GM21529 (cell line): ENCODE results near the gene SERPINE1.
"Not testable (repeated sequence)": the region's sequence is repeated elsewhere in the genome, so short reads cannot be mapped to it uniquely, and the experiment has no call there.

Experiments
- ATAC-seq: cut with Tn5 transposase; IDR thresholded peaks from one replicate; pipeline ENCODE4 v1.9.1; 2021; ENCODE audit not compliant: unreplicated experiment

The SERPINE1 gene

DNA sequence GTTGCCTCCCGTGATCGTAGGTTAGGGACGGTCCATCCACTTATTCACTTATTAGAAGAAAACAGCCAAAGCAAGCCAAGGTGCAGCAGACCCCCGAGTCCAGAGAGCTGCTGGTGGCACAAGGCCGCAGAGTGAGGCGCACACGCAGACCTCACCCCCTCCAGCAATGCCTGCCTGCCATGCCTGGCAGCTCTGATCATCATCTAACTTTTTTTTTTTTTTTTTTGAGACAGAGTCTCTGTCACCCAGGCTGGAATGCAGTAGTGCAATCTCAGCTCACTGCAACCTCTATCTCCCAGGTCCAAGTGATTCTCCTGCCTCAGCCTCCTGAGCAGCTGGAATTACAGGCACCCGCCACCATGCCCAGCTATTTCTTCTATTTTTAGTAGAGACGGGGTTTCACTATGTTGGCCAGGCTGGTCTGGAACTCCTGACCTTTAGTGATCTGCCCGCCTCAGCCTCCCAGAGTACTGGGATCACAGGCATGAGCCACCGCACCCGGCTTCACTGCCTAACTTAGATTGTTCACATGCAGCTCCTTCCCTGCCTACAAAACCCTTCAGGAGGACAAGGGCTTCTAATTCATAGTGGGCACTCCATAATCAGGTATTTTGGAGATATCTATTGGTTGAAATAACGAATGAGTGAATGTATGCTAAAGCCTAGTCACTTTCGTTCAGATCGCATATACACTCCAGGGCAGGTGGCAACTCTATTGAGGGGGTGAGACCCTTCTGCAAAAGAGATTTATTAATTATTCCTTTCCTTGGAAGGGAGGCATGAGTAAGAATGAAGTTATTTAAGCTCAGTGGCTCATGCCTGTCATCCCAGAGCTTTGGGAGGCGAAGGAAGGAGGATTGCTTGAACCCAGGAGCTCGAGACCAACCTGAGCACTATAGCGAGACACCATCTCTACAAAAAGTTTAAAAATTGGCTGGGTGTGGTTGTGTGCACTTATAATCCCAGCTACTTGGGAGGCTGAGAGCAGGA lies 25.8 kb upstream of the SERPINE1 start:
- ATAC-seq: no peak

DNA sequence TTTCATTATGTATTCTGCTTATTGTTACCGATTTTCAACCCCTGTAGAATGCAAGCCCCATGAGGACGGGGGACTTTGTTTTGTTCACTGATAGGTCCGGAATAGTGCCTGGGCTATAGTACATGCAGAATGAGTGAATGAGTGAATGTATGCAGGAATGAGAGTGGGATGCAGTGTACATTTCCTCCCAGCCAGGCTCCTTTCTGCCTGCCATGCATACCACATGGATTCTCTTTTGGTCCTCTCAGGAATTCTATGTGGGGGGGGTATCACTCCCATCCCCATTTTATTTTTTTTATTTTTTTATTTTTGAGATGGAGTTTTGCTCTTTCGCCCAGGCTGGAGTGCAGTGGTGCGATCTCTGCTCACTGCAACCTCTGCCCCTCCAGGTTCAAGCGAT lies 24.9 kb upstream of the SERPINE1 start:
- ATAC-seq: no peak

DNA sequence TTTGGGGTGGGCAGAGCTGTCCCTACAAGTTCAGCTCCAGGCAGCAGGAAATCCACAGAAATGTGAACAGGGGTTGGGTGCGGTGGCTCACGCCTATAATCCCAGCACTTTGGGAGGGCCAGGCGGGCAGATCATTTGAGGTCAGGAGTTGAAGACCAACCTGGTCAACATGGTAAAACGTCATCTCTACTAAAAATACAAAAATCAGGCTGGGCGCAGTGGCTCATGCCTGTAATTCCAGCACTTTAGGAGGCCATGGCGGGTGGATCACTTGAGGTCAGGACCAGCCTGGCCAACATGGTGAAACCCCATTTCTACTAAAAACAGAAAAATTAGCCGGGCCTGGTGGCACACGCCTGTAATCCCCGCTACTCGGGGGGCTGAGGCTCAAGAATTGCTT lies 23.2 kb upstream of the SERPINE1 start:
- ATAC-seq: not testable (repeated sequence)

DNA sequence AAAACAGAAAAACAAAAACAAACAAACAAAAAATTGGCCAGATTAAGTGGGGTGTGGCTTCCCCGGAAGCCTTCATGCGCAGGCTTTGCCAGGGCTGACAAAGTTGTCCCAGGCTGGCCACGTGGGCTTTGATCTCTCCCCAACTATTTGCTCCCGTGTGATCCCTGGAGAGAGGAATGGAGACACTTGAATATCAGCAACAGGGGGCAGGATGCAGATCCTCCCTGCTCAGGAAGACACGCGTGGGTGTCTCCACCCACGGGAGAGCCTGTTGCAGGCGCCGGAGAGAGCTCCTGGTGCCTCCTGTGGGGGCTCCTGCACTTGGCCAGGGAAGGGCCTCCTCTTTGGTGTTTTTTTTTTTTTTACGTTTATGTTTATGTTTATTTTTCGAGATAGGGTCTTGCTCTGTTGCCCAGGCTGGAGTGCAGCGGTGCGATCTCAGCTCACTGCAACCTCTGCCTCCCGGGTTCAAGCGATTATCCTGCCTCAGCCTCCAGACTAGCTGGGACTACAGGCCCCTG lies 22.7 kb upstream of the SERPINE1 start:
- no peak for ATAC-seq

DNA sequence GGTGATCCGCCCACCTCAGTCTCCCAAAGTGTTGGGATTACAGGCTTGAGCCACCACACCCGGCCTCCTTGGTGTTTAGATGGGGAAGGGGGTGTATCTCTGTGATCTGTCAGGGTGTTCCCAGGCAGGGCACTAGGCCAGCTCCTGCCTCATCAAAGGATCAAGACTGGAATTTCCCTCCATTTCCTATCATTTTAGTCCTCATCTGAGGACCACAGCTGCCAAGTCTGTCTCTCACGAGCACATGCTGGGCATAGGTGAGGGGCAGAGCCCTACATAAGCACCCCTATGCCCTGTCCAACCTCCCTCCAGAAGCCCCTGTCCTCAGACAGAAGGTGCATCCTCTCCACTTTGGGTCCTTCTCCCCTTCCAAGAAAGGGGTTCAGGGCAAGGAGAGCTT lies 22.1 kb upstream of the SERPINE1 start:
- no peak for ATAC-seq

DNA sequence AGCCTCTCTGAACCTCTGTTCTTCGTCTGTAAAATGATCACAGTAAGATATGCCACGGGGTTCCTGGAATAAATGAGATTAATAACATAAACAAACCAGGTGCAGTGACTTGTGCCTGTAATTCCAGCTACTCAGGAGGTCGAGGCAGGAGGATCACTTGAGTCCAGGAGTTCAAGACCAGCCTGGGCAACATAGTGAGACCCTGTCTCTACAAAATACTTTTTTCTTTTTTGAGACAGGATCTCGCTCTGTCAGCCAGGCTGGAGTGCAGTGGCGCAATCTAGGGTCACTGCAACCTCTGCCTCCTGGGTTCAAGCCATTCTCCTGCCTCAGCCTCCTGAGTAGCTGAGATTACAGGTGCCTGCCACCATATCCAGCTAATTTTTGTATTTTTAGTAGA lies 21.7 kb upstream of the SERPINE1 start:
- not testable (repeated sequence) for ATAC-seq

DNA sequence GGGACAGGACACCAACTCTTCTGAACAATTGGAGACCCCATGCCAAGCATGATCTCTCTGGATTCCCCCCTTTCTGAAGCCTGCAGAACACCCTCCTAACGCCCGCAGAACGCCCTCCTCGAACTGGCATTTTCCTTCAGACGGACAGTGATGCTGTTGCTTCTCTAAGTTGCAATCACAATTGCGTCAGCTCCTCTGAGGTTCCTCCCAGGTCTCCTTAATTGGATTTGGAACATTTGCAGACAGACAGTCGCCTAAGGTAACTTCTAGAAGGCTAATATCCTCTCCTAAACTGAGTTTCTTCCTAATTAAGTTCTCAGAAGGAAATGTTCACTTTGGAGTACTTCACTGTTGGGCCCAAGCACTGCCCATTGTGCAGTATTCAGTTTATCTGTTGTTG lies 20.5 kb upstream of the SERPINE1 start:
- no peak for ATAC-seq

DNA sequence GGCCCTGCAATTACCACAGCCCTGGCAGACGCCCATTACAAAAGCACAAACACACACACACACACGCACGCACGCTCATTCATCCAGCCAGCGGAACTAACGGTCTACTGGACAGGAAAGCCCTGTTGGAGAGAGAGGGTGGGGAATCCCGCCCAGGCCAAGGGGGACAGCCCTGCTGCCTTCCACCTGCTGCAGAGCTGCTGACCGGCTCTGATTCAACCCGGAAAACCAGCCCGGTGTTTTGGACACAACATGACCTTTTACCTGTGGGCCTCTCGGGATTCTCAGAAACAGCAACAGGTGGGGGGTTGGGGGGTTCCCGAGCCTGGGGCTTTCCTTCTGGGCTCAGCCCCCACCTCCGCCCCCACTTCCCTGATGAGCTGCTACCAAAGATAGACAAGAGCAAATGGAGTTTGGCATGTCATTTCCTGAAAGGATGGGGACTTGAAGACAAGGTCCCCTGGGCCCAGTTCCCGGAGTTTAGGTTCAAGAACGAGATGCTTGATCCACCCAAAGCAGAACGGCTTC lies 18.5 kb upstream of the SERPINE1 start:
- ATAC-seq: no peak

DNA sequence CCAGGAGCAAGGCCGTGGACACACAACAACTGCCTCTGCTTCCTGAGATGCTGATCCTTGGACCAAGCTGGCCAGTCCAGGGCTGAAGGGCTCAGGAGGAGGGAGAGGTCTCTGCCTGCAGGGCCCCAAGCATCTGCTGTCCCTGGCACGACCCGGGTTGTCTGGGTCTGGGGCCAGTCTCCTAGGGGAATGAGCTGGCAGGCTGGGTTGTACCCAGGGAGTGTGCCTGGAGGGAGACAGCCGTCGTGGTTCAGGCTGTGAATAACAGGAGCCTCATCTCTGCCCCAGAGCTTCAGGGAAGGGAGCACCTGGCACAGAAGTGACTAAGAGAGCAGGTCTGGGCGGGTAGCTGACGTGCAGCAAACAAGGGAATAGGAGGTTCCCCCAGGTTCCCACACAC lies 17.9 kb upstream of the SERPINE1 start:
- no peak for ATAC-seq

DNA sequence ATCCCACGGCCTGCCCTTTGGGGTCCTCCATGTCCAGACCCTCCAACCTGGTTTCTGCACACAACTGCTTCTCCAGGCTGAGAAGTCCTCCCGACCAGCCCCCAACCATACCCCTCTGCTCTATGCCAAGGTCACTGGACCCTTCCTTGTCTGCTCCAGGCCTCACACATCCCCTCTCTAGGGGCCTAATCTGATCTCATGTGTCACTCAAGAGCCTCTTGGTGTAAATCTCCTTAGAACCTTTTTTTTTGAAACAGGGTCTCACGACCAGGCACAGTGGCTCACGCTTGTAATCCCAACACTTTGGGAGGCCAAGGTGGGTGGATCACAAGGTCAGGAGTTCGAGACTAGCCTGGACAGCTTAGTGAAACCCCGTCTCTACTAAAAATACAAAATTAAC lies 17.5 kb upstream of the SERPINE1 start:
- no peak for ATAC-seq

DNA sequence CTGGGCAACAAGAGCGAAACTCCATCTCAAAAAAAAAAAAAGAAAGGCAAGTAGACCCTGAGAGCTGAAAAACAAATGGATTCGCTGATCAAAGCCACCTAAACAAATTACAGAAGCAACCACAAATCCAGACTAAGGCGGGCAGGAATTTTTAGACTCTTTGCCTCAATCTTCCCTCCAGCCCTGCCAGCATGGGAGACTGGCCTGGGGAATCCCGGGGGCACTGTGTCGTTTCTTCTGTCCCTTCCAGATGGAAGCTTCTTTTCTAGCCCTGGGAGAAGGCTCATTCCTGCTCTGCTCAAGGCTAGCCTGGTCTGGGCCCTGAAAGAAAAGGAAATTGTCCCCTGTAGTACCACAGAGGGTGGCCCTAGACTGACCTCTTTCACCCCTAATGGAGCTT lies 15.6 kb upstream of the SERPINE1 start:
- ATAC-seq: no peak

DNA sequence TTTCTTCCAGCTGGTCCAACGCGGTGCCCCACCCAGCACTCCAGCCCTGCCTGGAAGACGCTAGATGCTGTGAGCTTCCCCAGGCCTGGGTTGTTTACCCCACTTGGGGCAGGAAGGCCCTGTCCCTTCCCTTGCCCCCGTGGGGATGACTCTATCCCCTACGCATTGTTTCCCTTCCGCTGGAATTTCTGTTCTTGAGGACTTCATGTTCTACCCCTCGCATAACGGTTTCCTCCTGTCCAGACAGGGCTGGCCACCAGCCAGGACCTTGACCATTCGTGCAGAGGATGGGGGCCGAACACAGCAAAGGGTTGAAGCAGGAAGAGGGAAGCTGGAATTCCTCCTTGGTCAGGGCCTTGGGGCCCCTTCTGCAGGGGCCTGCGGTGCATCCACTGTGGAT lies 14.7 kb upstream of the SERPINE1 start:
- ATAC-seq: no peak

DNA sequence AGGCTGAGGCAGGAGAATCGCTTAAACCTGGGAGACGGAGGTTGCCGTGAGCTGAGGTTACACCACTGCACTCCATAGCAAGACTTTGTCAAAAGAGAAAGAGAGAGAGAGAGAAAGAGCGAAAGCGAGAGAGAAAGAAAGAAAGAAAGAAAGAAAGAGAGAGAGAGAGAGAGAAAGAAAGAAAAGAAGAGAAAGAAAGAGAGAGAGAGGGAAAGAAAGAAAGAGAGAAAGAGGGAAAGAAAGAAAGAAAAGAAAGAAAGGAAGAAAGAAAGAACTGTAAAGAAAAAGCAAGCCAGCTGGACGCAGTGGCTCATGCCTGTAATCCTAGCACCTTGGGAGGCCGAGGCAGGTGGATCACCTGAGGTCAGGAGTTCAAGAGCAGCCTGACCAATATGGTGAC lies 13.8 kb upstream of the SERPINE1 start:
- not testable (repeated sequence) for ATAC-seq

DNA sequence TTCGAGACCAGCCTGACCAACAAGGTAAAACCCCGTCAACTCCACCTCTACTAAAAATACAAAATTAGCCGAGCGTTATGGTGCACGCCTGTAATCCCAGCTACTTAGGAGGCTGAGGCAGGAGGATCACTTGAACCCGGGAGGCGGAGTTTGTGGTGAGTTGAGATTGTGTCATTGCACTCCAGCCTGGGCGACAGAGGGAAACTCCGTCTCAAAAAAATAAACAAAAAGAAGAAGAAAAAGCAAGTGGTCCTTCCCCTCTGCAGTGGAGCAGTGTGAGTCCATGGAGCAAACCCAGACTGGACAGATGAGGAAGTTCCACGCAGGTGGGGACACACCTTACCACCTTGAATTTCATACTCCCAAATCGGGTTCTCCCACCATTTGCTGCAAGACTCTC lies 13.1 kb upstream of the SERPINE1 start:
- no peak for ATAC-seq

DNA sequence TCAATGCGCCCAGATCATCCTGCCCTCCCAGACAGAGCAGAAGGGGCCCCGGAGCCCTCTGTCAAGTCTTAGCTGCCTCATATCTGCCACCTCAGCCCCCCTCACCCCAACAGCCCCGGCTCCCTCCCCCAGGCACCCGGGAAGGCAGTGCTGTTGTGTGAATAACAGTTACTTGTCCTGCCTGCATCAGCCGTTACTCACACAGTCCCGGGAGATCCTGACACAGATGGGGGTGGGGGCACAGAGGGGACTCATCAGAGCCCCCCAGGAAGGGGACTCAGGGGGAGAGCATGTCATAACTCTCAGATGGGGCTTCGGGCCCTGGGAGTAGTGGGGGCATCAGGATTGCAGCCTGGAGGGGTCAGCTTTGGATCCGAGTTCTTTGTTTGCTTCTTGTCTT lies 12.4 kb upstream of the SERPINE1 start:
- ATAC-seq: no peak

DNA sequence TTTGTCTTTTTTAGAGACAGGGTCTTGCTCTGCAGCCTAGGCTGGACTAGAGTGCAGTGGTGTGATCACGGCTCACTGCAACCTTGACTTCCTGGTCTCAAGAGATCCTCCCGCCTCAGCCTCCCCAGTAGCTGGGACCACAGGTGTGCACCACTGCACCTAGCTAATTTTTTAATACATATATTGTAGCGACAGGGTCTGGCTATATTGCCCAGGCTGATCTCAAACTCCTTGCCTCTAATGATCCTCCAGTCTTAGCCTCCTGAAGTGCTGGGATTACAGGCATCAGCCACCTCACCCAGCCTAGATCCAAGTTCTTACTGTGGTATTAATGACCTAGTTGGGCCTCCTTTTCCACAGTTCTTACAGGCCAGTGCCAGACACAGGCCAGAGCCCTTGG lies 11.7 kb upstream of the SERPINE1 start:
- ATAC-seq: no peak

DNA sequence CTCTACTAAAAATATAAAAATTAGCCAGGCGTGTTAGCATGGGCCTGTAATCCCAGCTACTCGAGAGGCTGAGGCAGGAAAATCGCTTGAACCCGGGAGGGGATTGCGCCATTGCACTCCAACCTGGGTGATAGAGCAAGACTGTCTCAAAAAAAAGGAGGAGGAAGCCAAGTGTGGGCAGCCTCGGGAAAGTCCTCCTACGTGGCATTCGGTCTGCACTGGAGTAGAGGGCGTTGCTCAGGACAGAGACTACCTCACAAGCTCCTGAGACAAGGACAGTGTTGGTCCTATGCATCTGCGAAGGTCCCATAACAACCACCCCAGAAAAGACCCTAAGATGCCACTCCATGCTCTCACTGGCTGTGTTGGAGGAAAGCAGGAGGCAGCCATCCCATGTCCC lies 10.0 kb upstream of the SERPINE1 start:
- ATAC-seq: no peak

DNA sequence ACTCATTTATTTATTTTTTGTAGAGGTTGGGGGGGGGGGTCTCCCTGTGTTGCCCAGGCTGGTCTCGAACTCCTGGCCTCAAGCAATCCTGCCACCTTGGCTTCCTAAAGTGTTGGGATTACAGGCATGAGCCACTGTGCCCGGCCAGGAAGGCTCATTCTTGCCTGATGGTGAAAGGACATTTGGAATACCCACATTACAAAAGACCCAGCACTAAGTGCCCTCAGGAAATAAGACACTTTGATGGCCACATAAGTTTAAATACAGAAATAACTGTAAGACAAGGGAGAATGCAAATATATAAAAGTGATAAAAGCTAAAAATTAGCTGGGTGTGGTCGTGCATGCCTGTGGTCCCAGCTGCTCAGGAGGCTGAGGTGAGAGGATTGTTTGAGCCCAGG lies 8.0 kb upstream of the SERPINE1 start:
- ATAC-seq: no peak

DNA sequence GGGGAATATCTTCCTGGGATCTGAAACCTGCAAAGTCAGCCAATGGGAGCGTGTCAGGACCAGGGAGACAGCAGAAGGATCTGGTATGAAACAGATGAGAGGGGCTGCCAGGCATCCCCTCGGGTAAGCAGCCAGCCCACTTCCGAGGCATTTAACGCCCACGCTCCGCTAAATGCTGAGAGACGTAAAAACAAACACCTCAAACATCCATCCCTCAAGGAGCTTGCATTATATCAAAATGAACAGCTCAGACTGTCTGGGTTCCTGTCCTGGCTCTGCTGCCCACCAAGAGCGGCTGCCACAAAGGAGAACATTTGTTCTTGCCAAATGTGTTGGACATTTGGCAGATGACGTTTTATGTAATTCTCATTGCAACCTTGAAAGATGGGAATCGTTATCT lies 7.0 kb upstream of the SERPINE1 start:
- ATAC-seq: no peak

DNA sequence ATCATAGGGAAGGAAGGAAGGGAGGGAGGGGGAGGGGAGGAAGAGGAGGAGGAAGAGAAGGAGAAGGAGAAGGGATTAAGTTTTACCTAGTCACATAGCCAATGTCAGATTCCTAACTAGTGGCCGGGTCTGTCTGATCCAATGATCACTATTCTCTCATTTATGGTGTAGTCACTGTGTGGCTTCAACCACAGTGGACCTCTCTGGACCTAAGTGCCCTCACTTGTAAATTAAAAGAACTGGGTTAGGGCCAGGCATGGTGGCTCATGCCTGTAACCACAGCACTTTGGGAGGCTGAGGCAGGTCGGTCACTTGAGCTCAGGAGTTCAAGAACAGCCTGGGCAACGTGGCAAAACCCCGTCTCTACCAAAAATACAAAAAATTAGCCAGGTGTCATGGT lies 6.6 kb upstream of the SERPINE1 start:
- ATAC-seq: no peak

DNA sequence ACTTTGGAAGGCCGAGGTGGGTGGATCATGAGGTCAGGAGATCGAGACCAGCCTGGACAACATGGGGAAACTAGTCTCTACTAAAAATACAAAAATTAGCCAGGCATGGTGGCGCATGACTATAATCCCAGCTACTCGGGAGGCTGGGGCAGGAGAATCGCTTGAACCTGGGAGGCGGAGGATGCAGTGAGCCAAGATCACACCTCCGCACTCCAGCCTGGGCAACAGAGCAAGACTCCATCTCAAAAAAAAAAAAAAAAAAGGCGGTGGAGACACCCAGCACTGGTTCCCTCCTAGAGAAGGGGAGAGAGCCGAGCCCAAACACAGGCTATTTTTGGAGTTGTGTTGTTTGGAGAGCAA lies 5.3 kb upstream of the SERPINE1 start:
- ATAC-seq: not testable (repeated sequence)
